ENCODE data around the gene CUL2.
"Not testable (repeated sequence)": the region's sequence is repeated elsewhere in the genome, so short reads cannot be mapped to it uniquely, and the experiment has no call there.

The CUL2 gene

DNA sequence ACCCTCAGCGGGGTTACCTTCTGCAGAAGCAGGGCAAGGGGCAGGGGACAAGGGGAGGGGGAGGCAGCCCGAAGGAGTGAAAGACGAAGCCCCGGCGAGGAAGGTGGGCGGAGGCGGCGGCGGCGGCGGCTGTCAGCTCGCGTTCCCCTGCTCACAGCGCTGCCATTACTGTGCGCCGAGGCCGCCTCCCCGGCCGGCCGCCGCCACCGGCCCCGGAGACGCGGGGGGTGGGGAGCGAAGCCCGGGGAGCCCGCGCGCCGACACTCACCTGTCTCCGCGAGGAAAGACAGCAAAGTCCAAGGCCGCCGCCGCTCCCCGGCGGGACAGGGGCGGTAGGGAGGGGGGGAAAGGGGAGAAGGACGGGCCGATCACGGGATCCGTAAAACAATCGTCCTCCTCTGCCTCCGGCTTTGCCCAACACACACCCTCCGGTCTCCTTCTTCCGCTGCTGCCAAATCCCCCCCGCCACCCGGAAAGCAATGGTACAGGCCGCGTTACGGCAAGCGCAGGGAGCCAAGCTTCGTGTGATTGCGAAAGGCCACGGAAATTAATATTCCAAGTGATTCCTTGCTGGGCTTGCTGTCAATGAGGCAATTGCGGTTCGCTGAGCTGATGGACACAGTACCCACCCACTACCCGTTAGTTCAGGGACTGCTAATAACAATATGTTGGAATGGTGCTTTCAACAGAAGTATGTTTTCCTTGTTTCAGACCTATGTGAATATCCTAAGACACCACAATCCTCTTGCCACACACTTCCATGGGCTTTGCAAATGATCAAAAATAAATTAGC, at the start of gene CUL2:
Gene CUL2, minus strand, starts transcription at position 180 of the 793 bp plus-strand sequence. CDS start 19,024 bp downstream, outside the sequence.
- peak; percentile 94 for DNase-seq

DNA sequence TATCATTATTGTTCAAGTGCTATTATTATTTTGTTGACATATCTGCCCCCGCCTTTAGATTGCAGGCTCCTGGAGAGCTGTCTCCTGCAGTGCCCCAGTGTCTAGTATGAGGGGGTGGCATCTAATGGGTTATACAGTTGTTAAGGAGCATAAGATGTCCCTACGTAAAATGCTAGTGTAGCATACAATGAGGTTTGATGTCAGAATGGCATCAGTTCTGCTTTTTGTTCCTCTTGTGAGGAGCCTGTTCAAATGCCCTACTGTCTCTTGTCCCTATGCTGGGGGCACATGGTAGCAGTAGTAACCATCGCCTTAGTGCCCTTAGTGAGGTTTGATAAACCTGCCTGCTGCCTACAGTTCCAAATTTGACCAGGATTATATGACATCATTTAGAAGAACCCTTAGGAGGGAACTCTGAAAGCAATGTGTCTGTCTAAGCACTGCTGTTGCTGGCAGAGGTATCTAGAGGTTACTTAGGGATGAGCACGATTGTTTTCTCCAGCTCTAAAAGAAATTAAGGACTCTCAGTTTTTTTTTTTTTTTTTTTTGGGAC, 46.2 kb upstream of the CUL2 start:
- DNase-seq, result no peak

DNA sequence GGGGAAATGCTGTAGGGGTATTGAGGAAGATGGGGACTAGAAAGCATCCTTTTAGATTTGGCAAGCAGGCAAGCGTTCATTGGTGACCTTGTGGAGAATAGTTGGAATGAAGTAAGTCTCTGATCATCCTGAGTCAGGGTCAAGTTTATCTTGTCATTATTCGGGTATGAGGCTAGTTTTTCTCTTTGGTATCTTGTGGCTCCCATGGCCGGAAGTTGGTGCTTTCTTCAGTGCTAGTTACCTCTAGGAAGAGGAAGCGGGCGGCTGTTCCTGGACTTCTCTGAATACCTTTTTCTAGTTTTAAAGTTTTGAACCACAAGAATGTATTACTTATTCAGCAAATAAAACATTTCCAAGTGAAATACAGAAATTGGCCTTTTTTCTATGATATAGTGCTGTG, 45.7 kb upstream of the CUL2 start:
- DNase-seq, result no peak

DNA sequence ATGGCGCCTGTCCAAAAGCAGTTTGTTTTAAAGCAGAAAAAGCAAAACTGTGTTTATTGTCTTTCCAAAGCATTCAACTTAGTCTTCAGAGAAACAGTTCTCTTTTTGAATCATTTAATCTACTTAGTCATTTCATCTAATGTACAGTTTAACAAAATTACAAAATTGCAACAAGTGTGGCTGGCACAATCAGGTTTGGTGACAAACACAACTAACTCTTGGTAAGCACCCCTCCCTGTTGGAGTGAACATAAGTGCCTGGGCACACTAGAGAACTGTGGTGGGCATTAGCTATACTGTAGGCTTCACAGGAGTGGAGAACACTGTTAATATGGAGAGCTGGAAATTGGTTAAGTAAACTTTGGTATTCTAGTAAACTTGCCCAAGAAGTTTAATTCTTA, 43.4 kb upstream of the CUL2 start:
- no peak for DNase-seq

DNA sequence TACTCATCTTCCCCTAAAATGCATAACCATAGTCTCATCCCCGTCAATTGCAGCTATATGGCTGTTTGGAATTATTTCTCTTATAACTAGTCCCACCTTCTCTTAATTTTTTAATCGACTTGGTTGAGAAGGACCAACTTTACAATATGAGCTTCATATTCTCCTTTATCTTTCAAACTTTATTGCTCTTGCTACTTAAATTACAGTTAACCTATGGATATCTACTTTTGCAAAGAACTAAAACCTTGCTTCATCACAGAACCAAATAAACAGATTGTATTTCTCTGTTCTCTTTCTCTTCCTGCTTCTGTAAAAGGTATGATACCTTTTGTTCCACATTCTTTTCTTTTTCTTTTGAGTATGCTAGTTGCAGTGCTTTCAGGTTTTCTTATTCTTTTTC, 42.6 kb upstream of the CUL2 start:
- DNase-seq, result no peak

DNA sequence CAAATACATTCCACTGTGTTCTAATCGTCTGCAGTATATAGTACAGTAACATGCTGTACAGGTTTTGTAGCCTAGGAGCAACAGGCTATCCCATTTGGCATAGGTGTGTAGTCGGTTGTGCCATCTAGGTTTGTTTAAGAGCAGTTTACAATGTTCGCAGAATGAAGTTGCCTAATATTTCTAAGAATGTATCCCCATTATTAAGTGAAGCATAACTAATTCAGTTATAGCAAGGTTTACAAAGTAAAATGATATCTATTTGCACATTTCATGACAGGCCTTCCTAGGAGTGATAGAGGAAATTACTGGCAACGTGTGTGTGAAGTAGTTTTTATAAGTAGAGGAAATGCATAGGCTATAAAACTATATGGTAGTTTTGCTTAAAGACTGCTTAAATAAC, 40.5 kb upstream of the CUL2 start:
- no peak for DNase-seq

DNA sequence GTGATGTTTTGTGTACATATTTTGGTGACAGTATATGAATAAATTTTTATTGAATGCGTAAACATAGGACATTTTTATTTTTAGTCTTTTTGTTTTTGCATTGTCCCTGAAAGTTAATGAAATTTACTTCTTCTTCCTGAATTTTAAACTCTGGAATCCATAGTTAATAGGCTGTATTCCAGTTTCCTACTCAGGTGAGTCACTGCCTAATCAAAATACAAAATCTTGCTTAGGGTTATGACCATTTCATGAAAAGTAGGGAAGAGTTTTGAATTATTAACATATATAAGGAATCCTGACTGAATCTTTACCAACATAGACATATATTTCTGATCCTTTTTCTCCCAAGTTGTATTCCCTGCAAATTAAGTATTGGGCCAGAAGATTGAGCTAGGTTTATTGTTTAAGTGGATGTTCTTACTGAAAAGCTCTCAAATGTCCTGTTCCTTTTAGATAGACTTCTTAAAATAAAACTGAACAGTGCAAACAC, 39.1 kb upstream of the CUL2 start:
- DNase-seq, result no peak

DNA sequence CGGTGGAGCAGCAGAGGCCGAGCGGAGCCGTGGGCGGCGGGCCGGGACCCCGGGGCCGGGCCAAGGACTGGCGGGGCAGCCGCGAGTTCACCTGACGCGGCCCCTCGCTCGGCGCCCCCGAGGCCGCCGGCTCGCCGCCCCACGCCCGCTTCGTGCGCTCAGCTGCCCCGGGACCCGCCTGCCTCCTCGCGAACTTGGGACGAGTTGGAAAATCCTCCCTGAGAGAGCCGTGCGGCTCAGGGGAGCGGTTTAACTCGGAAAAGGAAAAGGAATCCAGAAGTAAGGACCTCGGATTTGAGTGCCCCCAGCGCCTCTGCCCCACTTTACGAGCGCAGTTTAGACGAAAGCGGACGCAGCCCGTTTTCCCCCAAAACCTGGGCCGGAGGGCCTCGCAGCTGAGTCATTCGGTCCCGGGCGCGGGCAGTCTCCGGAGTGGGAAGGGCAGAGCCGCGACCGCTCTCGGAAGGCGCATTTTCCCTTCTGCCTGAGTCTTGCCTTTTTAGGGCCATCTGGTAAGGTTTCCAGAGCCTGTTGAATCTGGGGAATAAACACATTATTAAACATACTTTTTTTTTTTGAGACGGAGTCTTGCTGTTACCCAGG, 37.2 kb upstream of the CUL2 start:
- peak; percentile 70 for DNase-seq

DNA sequence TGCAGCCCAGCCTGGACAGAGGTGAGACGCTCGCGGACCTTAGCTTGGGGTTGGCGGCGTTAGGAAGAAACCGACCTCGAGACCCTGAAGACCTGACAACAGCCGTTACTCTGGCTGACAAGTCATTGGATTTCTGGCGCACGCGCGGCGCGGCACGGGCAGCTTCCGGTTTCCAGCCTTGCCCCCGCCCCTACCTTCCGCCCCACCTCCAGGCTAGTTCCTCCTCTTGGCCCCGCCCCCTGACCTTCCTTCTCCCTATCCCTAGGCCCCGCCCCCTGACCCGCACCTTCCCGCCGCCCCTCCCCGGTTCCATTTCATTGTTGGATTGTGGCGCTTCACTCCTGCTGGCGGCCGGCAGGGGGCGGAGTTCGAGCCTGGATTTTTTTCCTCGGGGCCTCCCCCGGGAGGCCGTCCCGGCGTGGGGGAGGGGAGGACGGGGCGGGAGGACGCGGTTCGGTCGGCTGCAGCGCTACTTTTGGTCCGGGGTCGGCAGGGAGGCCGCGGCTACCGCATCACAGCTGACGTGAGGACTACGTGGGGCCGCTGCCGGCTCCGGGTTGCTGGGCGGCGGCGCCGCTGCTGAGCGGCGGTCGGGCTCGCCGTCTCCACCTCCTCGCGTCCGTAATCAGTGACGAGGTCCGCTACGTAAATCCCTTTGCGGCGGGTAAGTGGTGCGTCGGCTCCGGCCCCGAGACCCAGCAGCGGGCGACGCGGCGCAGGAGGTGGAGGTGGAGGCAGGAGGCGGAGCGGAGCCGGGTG, 36.6 kb upstream of the CUL2 start, which contains the start of gene CREM:
Gene CREM, plus strand, starts transcription at position 317 of the 759 bp plus-strand sequence. CDS start 10,990 bp downstream, outside the sequence.
- DNase-seq, result peak; percentile 100

DNA sequence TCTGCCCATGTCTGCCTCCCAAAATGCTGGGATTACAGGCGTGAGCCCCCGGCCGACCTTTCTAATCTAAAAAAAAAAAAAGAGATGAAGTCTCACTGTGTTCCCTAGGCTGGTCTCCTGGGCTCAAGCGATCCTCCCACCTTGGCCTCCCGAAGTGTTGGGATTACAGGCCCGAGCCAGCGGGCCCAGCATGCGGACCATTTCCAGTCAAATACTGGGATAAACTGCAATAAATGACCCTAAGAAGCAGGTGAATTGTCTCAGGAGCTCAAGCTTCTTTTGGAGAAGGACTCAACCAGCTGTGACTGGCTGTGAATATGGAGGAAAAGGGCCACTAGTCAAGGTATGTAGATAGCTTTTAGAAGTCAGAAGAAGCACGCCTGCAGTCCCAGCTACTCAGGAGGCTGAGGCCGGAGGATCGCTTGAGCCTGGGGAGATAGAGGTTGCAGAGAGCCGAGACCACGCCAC, 36.0 kb upstream of the CUL2 start:
- no peak for DNase-seq

DNA sequence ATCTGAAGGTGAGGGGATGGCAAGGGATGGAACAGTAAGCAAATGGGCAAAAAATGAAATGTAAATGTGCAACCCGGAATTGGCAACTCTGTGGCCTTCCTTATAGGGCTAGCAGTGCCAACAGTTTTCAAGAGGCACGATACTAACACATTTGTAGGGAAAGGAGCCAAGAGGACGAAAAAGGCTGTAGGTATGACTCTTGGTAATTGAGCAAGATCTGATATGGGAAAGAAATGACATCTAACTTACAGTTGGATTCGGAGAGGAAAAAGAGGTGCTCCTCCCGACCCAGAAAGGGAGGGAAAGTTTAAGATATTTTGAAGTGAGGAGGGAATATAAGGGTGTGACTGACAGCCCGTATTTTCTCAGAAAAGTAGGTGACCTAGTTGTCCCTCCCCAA, 34.4 kb upstream of the CUL2 start:
- no peak for DNase-seq

DNA sequence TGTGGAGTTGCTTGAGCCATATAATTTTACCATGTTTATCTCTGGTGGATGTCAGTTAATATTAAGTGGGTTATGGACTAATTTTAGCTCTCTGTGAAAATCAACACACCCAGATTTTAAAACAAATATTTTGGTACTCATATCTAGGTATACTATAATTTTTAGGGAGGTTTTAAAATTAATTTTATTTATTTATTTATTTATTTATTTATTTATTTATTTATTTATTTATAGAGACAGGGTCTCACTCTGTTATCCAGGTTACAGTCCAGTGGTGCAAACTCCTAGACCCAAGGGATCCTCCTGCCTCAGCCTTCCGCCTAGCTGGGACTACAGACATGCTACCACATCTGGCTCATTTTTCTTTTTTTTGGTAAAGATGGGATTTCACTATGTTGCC, 29.2 kb upstream of the CUL2 start:
- DNase-seq, result no peak

DNA sequence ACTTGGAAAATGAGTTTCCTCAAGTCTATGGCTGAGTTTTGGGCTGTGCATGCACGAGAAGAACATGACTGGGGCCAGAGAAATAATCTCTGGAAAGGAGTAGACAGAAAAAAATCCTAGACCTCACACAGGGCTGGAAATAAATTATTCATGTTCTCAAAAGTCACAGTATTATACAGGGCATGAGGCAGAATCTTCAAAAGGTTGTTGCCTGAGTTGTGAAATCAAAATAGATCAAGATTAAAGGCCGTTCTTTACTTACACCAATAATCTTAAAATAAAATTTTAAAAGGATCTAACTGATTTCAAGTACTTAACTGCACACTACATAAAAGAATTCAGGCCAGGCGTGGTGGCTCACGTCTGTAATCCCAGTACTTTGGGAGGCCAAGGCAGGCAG, 22.4 kb upstream of the CUL2 start:
- DNase-seq, result no peak

DNA sequence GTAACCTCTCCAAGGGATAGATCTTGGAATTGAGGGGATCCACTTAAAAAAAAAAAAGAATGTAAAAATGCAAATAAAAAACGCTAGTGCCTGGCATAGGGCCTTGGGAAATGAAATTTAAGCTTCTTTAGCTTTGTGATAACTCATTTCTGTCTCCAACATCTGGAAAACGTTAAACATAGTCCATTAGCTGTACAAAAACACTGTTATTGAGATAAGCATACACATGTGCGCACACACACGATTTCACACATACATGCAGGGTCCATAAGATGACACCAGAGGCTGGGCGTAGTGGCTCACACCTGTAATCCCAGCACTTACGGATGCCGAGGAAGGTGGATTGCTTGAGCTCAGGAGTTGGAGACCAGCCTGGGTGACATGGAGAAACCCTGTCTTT, 13.7 kb upstream of the CUL2 start:
- no peak for DNase-seq

DNA sequence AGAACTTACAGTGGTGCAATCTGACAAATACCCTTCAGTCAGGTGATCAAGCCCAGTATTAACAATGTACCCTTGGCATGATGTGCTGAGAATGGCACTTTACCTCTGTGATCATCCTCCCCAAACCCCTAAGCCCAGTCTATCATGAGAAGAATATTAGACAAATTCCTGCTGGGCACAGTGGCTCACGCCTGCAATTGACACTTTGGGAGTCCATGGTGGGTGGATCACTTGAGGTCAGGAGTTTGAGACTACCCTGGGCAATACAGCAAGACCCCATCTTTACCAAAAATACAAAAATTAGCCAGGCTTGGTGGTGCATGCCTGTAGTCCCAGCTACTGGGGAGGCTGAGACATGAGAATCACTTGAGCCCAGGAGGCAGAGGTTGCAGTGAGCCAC, 7.4 kb upstream of the CUL2 start:
- DNase-seq, result no peak

DNA sequence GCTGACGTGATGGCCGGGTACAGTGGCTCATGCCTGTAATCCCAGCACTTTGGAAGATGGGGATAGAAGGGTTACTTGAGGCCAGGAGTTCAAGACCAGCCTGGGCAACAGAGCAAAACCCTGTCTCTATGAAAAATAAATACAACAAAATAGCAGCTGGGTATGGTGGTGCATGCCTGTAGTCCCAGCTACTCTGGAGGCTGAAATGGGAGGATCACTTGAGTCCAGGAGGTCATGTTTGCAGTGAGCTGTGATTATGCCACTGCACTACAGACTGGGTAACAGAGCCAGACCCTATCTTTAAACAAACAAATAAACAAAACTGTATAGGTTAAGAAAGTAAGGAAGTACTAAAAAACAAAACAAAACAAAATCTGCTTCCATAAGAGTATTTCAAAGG, 6.2 kb upstream of the CUL2 start:
- no peak for DNase-seq

DNA sequence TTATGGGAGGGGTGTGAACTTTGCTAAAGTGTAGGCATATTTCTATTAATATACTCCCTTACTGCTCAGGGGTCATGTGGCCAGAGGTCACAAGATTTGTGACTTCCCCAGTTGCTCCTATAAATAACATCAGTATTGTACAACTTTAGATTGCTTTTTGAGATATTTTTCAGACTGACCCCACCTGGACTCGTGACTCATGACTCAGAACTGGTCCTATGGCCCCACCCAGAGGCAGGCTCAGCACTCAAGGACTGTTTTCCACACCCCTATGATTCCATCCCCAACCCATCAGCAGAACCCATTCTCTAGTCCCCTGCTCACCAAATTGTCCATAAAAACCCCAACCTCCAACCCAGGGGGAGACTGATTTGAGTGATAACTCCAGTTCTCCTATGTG, 2.7 kb upstream of the CUL2 start:
- no peak for DNase-seq

DNA sequence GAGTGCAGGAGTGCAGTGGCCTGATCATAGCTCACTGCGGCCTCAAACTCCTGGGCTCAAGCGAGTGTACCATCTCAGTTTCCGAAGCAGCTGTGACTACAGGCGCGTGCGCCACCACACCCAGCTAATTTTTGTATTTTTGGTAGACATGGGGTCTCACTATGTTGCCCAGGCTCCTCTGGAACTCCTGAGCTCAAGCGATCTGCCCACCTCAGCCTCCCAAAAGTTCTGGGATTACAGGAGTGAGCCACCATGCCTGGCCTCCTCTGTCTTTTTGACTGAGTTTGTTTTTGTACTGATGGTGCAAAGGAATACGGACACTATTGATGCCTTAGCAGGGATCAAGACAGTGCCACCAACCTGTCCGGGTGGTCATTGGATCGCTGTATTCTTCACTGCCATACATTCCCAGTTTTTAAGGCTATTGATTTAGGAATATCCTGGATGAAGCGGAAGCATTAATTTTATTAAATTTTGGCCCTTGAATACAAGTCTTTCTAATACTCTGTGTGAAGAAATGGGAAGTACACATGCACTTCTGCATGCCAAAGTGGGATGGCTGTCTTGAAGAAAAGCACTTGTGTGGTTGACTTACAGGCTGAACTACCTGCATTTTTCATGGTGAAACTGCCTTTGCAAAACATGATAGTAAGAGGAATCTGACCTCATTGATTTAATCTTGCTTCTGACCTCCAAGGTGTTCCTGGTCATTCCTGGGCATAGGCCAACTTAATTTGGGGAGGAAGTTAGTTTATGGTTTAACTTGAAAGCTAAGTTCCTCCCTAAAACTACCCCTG, 2.1 kb upstream of the CUL2 start:
- DNase-seq, result no peak

DNA sequence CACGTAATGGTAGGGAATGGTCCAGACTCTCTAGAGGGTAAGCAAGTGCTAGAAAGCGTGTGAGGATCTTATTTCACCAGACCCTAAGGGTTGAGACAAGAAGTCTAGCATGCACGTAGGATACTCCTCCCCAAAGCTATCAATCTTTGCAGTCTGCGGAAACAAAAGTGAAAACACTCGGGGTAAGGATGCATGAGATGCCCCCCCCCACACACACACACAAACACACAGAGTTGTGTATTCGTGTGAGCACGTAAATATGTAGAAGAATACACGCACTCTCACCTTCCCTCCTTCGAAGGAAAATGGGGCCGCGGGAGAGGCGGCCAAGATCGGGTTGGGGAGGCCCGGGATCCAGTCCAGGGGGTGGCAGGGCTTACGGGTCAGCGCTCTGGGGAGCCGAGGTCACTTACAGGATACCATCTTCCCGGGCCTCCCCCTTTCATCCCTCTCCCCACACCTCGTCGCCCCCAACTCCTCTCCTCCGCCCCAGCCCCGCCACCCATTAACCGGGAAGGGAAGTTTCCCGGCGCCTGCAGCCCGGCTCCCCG, 455 bp downstream of the CUL2 start:
- DNase-seq, result peak; percentile 6

DNA sequence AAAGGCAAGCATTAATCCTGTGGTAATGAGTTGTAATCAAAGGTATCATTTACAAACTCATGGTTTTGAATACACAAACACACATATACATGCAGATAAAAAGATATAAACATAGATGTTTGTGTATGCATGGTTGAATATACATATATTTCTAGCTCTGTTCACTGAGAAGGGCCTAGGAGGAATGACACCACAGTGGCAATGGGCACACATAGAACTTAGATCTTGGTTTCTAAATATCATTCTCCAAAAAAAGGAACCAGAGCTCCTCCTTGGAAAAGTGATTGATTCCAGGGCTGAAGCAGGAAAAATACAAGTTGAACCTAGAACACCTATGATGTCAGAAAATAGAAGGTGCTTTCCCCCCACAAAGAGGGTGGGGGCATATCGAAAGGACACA, 6.9 kb downstream of the CUL2 start:
- DNase-seq, result no peak

DNA sequence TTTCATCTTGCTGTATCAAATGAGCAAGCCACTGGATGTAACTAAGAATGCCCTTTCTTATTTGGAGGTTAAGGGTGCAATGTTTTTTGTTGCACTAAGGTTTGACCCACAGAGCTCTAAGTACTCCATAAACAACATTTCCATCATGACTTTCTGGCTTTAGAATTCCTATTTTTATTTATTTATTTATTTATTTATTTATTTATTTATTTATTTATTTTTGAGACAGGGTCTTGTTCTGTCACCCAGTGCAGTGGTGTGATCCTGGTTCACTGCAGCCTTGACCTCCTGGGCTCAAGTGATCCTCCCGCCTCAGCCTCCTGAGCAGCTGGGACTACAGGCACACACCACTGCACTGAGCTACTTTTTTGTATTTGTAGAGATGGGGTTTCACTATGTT, 9.9 kb downstream of the CUL2 start:
- DNase-seq, result not testable (repeated sequence)

DNA sequence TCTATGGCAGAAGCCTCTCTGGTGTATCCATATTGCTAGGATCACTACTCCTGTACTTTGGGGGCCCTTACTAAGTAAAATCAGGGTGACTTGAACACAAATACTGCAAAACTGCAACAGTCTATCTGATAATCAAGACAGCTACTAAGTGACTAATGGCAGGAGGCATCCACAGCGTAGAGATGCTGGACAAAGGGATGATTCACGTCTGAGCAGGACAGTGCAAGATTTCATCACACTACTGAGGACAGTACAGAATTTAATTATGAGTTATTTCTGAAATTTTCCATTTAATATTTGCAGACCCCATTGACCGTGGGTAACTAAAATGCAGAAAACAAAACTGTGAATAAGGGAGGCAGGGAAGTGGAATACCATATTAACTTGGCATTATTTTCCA, 10.4 kb downstream of the CUL2 start:
- no peak for DNase-seq
